ENCODE measurements around the gene CYP2U1.
"Not testable (repeated sequence)": the region's sequence is repeated elsewhere in the genome, so short reads cannot be mapped to it uniquely, and the experiment has no call there.

Gene CYP2U1

GRCh38 chr4:107939307-107939706 is 8.0 kb downstream of the CYP2U1 start:
- DNase-seq (ENCODE audit: low read depth) = no peak
- no peak for TF ChIP-seq CTCF (IDR thresholded peaks at IDR 0.05; ENCODE audit: low read length, missing control alignments)
- H3K4me3 ChIP-seq (replicated peaks; ENCODE audit: low read depth, low read length) = no peak overlapping the region

- no peak for TF ChIP-seq CTCF (IDR thresholded peaks at IDR 0.05; ENCODE audit: low read length, missing control alignments)
- DNase-seq (ENCODE audit: low read depth) = no peak
- no peak overlapping the region for H3K4me3 ChIP-seq (replicated peaks; ENCODE audit: low read depth, low read length)
Observed at GRCh38 chr4:107945809-107946208, 14.5 kb downstream of the CYP2U1 start.

- no peak overlapping the region for H3K4me3 ChIP-seq (replicated peaks; ENCODE audit: low read depth, low read length)
- DNase-seq (ENCODE audit: low read depth) = no peak
- TF ChIP-seq CTCF (IDR thresholded peaks at IDR 0.05; ENCODE audit: low read length, missing control alignments) = no peak
Observed at GRCh38 chr4:107950746-107951540, 19.6 kb downstream of the CYP2U1 start.

GRCh38 chr4:107951551-107951950 is 20.2 kb downstream of the CYP2U1 start:
- TF ChIP-seq CTCF (IDR thresholded peaks at IDR 0.05; ENCODE audit: low read length, missing control alignments) = no peak
- DNase-seq (ENCODE audit: low read depth) = peak; percentile 57
- no peak overlapping the region for H3K4me3 ChIP-seq (replicated peaks; ENCODE audit: low read depth, low read length)

- H3K4me3 ChIP-seq (replicated peaks; ENCODE audit: low read depth, low read length) = no peak overlapping the region
- TF ChIP-seq CTCF (IDR thresholded peaks at IDR 0.05; ENCODE audit: low read length, missing control alignments) = no peak
- no peak for DNase-seq (ENCODE audit: low read depth)
Observed at GRCh38 chr4:107956011-107956410, 24.7 kb downstream of the CYP2U1 start.

- no peak overlapping the region for H3K4me3 ChIP-seq (replicated peaks; ENCODE audit: low read depth, low read length)
- no peak for TF ChIP-seq CTCF (IDR thresholded peaks at IDR 0.05; ENCODE audit: low read length, missing control alignments)
- no peak for DNase-seq (ENCODE audit: low read depth)
Observed at GRCh38 chr4:107966903-107967302, 35.6 kb downstream of the CYP2U1 start.

- not testable (repeated sequence) for DNase-seq (ENCODE audit: low read depth); H3K4me3 ChIP-seq (replicated peaks; ENCODE audit: low read depth, low read length)
Observed at GRCh38 chr4:107967519-107967918, 36.2 kb downstream of the CYP2U1 start.

GRCh38 chr4:107967921-107968320 is 36.6 kb downstream of the CYP2U1 start:
- DNase-seq (ENCODE audit: low read depth); H3K4me3 ChIP-seq (replicated peaks; ENCODE audit: low read depth, low read length): not testable (repeated sequence)
